GM19463 (cell line): ENCODE data around the gene SCN3B.

Source experiments
- ATAC-seq: cut with Tn5 transposase; IDR thresholded peaks from one replicate; pipeline ENCODE4 v1.9.1; 2021; ENCODE audit warnings: mild to moderate bottlenecking, moderate library complexity; ENCODE audit not compliant: unreplicated experiment

SCN3B gene

DNA sequence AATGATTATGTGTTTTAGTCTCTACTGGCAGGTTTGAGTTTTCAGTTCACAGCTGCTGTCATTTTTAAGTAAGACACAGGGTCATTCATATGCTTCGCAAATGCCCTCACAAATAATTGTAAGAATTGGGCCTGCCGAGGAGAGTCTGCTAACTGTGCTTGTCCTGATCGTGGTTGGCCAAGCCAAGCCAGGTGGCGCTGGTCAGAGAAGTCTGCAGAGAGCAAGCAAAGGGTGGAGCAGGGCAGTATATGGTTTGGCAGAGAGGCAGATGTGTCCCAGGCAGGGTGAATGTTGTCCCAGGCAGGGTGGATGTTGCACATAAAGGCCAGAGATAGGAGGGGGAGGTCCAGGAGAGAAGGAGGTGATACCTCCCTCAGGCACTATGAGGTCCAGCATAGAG, 52.7 kb downstream of the SCN3B start:
- no peak for ATAC-seq

DNA sequence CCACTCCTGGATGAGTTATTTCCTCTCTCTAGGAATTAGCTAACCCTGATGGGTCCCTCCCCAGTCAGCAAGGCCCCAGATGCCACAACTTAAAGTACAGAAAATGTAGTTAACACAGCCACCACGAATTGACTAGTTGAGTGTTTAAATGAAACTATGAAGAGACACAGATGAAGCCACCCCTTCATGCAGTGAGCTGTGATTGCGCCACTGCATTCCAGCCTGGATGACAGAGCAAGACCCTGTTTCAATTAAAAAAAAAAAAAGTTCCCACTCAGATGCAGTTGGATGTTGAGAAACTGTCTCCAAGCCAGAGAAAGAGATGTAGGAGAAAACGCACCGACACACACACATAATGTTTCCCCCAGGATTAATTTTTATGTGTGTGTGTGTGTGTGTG, 53.3 kb downstream of the SCN3B start:
- ATAC-seq = no peak

DNA sequence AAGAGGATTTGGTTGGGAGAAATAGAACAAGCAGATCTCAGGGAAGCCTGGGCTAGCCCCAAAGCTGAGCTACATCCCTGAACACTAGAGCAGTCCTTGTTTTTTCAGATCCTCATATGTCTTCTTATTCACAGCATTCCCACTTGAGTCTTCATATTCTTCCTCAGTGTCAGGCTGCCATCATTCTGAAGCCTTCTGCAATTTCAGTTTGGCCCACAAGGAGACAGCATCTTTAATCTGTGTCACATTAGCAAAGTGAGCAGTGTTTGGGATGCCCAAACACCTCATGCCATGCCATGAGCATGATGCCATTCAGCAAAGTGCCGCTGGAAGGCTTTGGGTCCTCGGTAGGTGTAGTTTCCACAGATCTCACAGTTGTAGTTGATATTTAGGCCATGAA, 56.6 kb downstream of the SCN3B start:
- no peak for ATAC-seq

DNA sequence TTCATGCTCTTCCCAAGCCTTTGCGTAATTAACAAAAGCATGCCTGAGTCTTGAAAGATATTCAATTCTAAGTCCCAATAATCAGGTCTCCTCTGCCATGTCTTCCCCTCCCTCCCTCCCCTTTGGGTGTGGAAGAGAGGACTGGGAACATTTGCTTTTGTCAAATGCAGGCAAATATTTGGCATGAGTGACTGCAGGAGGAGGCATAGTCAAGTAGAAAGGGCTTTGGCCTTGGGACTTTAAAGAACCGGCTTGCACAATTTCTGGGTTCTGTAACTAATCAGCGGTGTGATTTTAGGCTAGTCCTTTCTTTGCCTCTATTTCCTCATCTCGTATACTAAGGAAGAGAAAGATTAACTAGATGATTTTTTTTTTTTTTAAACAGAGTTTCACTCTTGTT, 59.5 kb downstream of the SCN3B start:
- ATAC-seq = no peak

DNA sequence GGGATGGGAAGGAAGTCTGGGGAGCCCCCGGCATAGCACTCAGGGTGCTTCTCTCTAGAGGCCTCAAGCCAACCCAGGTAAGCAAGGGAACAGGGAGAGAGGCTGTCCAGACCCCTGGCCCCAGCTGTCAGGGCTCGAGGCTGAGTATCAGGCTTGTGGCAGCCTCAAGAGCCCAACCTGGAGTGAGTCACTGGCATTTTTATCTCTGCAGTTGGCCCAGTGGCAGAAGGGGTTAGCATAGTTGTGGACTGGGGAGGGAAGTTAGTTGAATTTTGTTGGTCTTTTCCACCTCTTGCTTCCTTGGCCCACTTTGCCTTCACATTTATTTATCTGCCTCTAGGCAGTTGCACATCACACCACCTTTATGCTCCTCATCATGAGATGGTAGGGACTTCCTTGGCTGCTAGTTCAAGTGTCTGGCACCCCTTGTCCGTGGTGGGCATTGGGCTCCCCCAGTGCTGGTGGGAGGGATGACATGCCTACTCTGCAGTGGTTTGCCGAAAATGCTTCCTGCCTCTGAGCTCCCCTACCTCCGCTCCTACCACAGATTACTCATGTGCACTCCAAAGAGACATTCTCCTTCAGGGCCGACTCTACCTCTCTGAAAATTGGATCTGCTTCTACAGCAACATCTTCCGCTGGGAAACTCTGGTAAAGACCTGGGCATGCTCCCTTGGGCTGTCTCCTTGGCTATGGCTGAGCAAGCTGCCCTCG, 60.1 kb downstream of the SCN3B start:
- ATAC-seq = no peak

DNA sequence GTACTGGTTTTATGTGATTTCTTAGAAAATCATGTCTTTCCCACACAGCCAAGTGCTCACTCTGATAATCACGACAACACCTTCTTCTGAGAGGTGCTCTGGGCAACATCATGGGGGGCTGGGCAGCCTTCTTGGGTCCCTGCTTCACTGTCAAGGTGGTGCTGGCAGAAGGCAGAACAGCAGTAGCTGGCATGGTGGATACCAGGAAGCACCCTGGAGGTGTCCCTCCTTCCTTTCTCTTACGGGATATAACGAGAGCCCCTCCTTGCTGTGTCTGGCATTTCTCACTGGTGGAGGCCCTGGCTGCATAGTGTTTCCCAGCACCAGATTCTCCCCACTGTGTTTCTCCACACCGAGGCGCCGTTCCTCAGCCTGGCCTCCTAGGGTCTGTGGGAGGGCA, 60.9 kb downstream of the SCN3B start:
- no peak for ATAC-seq

DNA sequence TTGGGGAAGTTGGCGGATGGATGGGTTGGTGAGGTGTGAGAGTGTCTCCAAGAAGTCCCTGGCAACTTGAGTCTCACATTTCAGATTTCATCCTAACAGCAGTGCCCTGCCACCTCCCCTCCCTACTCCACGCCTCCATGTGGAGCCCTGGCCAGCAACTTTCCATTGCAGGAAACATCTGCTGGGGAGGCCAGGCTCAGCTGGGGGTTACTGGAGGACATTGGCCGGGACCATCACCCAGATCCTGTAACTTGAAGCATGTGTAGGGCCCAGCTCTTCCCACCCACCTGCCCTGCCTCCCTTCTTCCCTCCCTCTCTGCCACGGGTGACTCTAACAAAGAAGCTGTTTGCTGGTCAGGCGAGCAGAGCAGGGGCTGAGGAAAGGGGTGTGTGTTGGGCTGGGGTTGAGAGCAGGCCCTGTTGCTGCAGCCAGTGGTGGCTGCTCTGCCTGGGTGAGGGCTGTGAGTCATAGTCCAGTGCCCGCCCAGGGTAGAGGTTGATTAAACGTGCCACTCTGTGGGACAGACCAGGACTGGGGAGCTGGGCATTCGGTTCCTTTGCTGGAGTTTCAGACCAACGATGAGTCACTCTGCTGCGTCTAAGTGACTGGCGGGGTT, 64.0 kb downstream of the SCN3B start:
- no peak for ATAC-seq

DNA sequence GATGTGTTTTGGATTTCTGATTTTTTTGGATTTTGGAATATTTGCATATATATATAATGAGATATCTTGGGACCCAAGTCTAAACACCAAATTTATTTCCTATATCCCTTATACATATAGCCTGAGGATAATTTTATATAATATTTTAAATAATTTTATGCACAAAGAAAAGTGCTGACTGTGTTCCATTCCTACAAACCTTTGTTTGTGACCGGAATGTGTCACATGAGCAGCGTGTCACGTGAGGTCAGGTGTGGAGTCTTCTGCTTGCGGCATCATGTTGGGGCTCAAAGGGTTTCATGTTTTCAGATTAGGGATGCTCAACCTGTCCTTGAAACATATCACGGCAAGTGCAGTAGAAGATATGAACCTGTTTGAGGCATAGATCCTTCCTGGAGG, 65.6 kb downstream of the SCN3B start:
- ATAC-seq = no peak

DNA sequence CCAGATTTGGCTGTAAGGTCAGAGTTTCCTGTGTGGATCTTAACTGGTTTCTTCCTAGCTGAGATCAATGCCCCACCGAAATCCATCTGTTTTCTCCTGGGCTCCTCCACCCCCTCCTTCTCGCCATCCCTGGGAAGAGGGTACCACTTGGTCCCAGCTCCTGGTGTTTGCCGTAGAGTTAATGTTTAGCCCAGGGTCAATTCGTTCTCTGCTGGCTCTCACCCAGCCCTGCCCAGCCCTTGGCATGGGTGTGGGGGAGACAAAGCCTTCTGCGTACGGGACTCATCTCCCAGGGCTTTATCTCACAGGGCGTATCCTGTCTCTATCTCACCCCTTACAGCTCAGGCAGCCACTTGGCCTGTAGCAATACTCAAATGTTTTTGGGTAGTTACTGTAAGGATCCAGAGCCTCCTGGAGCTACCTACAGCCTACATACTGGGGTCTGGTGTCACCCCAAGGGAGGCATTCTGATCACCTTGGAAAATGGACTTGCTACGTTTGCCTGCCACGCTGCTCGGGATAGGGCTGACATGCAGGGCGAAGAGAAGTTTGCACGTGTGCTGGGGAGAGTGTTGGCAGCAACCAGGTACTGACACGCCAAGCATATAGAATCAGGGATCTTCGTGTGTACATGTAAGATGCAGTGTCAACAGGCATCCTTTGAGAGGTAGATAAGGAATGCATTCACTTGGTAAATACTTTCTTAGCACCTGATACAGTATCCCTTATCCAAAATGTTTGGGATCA, 66.1 kb downstream of the SCN3B start:
- ATAC-seq = no peak

DNA sequence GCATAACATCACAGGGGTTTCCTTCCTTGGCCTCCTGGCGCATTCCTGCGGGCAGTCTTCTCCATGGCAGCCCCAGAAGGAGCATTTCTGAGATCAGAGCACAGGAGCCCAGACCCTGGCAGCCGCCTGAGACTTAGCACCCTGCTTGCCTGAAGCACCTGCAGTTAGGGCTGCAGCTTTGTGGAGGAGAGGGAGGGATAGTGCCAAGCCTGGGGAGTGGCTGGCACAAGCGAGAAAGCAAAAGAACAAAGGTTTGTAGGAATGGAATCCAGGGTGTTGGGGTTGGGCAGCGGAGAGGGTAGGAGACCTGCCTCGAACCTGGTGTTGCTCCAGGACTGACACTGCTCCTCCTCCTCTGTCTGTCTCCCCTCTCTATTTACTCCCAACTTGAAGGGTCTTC, 66.9 kb downstream of the SCN3B start:
- no peak for ATAC-seq

DNA sequence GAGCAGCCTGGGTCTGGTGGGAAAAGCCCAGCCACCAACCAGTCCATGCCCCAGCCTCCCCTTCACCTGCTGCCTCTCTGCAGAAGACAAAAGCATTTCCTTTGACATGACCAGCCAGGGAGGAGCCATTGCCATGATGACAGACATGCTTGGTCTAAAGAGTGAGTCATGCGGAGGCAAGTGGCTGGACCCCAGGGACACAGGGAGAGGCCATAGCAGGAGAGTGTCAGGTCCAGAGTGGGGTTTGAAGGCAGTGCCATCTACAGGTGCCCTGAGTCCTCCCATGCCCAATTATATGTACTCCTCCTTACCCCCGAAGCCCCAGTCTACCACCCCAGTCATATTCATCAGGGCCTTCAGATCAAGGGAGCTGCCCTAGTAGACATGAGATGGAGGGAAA, 67.4 kb downstream of the SCN3B start:
- ATAC-seq = no peak

DNA sequence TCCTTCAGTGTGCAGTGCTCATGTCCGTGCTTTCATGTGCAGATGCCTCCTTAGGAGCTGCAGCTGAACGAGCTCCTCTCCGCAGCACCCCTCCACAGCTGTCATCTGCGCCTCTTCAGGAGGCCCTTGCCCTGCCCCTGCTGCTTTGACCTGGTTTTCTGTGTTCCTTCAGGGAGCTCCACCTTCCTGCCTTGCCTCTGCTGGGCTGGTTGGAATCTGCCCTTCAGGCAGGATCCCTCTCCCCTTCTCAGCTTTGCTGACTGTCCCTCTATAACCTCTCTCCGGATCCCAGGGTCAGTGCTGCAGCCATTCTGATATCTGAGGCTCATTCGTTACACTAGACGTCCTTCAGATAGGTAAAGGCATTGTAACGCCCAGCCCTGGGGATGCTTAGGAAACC, 67.9 kb downstream of the SCN3B start:
- no peak for ATAC-seq

DNA sequence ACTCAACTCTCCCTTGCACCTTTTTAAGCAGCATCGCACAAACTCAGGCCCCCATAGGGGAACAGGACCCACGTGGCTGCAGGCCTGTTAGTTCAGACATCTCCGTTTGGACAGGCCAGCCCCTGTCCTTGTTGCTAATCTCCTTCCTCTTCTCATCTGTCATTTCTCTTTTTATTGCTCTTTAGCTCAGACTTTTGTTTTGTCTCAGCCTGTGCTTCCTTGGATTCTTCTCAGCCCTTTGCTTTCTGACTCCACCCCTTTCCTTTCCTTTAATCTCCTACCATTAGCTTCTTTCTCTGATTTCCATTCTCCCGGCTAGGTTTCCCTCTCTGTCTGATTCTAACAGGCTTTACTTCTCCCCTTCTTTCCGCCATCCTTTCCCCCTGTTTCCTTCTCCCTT, 68.7 kb downstream of the SCN3B start:
- no peak for ATAC-seq

DNA sequence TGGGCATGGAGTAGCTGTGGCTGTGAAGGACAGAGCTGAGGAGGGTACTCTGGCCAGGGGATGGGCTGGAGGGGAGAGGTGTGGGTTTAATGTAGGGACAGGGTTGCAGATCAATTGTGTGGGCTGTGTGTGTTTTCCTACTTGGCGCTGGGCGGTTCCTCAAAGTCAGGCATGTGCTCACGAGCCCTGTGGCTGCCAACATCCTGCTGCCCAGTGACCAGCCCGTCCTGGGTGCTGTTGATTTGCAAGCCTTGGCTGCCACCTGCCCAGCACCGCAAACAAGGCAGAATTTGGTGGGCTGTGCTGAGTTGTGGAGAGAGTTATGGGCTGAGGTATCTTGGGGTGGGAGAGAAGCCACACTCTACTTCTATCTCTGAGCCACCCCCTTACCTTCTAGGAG, 69.2 kb downstream of the SCN3B start:
- no peak for ATAC-seq

DNA sequence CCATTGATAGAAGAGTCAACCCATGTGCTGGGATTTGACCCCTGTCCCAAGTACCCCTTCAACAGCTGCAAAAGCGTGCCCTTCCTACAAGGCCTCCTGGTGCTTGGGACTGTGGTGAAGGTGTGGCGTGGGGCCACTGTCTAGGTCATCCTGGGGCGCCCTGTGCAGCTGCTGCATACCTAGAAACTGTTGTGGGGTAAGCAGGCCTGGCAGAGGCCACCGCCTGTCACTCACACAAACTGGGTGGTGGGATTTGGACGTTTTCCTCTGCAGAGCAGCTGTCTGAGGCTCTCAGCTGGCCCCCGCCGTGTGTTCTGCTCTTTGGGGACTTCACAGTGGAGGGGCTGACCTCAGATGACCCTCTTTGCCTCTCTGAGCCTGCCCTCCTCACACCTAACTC, 69.7 kb downstream of the SCN3B start:
- no peak for ATAC-seq

DNA sequence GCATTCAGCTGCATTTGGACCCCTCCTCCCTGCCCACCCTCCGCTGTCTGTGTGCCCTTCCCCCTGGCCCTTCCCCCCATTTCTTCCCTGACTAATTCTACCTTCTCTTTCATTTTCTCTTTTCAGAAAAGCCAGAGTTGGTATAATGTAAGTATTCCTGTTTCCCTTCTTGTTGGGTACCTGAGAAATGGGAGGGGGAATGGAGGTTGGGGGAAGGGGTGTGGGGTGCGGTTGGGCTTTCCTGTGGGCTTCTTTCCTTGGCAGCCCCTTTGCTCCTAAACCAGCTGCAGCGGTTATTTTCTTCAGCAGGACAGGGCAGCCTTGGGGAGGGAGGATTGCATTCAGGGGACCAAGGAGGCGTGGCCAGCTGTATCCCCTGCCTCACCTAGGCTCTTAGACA, 70.2 kb downstream of the SCN3B start:
- ATAC-seq = no peak

DNA sequence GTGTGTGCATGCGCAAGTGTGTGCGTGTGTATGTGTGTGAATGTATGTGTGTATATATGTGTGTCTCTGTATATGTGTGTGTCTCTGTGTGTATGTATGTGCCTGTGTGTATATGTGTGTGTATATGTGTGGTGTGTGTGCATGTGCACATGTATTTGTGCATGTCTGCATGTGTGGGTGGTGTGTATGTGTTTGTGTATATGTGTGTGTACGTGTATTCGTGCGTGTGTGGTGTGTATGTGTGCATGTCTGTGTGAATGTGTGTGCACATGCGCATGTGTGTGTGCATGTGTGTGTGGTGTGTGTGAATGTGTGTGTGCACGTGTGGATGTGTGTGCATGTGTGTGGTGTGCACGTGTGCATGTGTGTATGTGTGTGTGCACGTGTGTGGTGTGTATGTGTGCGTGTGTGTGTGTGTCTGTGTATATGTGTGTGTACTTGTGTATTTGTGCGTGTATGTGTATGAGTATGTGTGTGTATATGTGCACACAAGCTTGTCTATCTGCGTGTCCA, 71.4 kb downstream of the SCN3B start:
- no peak for ATAC-seq

DNA sequence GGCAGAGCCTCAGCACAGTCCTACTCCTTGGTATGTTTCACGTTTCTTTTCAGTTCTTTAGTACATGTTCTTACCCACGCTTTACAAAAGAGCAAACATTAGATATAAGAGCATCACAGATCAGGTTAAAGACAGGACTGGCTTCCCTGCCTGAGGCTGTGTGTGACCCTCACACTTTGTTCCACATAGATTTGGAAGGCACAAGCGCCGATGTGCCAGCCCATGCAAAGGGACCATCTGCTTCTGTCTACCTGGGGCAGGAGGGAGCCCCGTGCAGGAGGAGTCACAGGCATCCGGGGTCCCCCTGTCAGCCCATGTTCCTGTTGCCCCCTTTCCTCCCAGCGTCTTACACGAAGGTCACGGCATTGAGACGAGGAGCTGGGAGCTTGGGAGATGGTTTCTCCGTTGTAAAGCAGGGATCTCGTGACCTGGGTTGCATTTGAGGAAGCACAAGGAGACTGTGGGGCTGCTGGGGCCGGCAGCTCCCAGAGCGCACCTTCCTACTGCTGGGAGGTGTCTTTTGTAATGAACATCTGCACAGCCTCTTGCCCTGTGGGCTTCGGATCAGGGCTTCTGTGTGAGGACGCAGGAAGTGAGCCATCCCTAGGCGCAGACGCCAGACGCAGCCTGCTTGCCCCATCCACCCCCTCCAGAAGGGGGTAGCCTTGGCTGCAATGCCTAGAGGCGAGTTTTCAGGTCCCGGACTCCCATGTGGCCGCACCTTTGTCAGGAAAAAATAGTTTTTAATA, 72.6 kb downstream of the SCN3B start:
- ATAC-seq = no peak

DNA sequence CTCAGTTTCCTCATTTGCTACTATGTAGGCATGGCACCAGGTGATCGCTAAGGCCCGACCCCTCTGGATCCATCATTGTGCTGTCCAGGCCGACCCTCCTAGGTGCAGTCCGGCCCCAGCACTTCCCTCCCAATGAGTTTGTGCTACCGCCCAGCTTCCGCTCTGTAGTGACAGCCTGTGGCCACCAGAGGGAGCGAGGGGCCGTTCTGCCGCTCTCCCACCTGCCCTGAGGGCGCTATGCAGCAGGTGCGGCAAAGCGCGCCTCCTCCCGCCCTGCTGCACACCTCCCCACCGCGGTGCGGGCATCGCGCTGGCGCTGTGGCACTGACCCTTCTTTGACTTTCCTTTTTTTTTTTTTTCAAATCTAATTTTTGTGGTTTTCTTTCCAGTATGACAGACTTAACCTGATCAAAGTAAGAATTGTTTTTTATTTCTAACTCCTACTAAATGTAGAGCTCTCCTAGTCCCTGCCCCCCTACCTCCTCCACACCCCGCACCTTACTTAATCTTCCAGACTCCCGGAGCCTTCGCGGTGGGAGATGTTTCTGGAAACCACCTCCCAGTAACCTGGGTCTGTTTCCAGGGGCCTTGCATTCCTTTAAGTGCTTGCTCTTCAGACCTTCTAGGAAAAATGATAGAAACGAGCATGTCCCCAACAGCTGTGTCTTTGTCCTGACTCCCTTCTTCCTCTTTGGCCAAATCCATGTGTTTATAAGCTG, 73.7 kb downstream of the SCN3B start:
- peak; percentile 90 for ATAC-seq

DNA sequence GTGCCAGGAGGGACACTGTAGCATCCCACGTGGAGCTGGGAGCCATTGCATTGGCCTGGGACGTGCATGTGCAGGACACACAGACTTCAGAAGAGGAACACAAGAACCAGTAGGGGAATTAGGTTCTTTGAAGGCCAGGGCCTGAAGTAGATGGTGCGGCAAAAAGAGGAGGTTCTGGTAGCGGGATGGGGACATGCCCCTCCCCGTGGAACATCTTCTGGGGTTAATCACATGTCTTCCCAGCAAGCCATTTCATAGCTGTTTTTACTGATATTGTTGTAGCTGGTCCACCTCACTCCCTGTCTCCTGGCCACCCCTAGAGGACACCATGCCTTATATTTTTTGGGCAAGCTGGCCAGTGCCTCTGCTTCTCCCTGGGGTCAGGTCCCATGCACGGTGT, 74.3 kb downstream of the SCN3B start:
- ATAC-seq = peak; percentile 8

DNA sequence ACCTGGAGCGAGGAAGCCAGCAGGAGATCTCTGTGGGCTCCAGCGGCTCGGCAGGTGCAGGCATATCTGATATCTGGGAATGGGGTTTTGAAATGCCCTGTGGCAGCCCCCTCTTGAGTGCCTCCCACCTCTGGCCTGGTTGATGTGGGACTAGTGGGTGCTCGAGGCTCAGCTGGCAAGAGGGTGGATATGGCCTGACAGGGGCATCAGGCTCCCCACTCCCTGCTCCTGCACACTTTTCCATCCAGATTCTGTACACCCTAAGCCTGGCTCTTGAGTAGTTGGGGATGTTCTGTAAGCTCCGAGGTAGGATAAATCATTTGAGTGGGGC, 75.0 kb downstream of the SCN3B start:
- no peak for ATAC-seq
